ENCODE measurements around the gene HIVEP1.

Gene HIVEP1

DNA sequence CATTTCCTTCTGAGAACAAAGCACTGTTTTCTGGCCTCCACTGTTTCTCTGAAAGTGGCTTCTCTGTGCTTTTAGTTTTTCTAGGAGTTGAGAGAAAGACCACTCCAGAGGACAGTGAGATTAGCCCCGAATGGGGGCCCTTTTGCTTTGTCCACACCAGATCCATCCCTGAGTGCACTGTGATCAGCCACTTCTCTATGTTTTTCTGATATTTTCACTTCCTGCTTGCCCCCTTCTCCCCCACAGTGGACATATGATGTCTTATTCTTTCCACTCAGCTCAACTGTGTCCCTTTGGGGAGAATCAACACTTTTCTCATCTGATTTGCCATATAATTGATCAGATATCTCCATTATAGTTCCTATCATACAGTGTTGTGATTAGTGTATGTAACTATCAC is 35.6 kb upstream of the HIVEP1 start:
- Mint-ChIP-seq H3K9me3 (no peaks in the 10 kb centered on the region), H3K36me3 (ENCODE audit: insufficient read depth) (no peaks in the 10 kb centered on the region), H3K27ac (peak overlapping the region in 1 of 2 donors; percentile 72), H3K27me3 (peaks cover 0 to 11% of the 10 kb centered on the region in 2 donors), H3K4me3 (no peak overlapping the region), H3K4me1 (ENCODE audit: low read depth in 2 of 2) (peaks cover 10 to 11% of the 10 kb centered on the region in 2 donors)
- DNase-seq (no peak), ATAC-seq (replicated peaks) (no peak)

DNA sequence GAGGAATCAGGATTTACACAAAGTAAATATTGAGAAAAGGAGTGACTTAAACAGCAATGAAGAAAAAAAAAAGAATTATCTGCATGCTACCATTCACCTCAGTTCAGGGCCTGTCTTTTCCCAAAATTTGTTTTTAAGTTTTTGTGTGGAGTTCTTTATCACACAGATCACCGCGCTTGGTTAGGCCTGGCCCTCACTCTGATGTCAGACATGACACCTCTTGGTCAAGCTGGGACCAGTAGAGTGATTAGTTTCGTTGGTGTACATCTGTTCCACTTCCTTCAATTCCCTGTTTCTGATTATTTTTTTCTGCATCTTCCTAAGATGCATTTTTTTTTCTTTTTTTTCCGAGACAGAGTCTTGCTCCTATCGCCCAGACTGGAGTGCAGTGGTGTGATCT is 34.9 kb upstream of the HIVEP1 start:
- Mint-ChIP-seq H3K4me3 (no peak overlapping the region), H3K9me3 (no peaks in the 10 kb centered on the region), H3K27ac (no peak overlapping the region), H3K27me3 (peaks cover 0 to 10% of the 10 kb centered on the region in 2 donors), H3K36me3 (ENCODE audit: insufficient read depth) (no peaks in the 10 kb centered on the region), H3K4me1 (ENCODE audit: low read depth in 2 of 2) (peaks cover 10 to 11% of the 10 kb centered on the region in 2 donors)
- DNase-seq, result no peak
- ATAC-seq (replicated peaks), result no peak

- Mint-ChIP-seq H3K36me3 (ENCODE audit: insufficient read depth) (no peaks in the 10 kb centered on the region), H3K27me3 (peaks cover 0 to 5% of the 10 kb centered on the region in 2 donors), H3K4me3 (no peak overlapping the region), H3K9me3 (no peaks in the 10 kb centered on the region), H3K4me1 (ENCODE audit: low read depth in 2 of 2) (peaks cover 10 to 11% of the 10 kb centered on the region in 2 donors), H3K27ac (no peak overlapping the region)
- no peak for ATAC-seq (replicated peaks)
- no peak for DNase-seq
Observed at GRCh38 chr6:11977738-11978137, 34.4 kb upstream of the HIVEP1 start.

DNA sequence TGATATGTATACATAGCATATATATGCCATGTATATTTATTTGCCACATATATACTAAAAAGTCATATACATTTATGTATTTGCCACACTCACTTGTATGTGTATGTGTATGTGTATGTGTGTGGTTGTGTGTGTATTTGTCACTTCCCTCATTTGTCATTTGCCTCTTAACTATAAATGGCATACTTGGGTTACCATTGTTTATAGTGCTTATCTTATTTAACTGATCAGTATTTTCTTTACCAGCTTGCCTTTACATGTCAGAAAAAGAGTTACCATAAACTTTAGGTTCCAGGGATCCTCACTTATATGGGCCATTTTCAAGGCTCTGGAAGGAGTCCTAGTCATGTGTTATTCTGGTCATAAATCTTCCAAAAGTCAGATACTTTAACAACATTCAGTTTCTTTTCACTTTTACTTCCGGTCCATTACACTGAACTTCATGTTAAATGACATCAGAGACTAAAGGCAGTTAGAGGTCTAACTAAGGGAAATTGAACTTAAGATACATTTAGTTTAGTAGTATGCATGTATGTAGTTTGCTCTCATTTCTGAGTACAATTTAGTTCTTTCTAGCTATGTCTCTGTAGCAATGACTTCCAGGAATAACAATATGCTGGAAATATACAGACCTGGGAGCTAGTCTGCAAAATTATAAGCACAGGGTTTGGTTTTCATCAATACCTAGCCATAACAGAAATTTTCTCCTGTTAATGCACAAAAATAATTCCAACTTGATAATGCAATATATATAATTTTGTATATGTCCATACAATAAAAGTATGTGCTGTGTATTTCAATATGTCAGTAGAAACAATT is 33.7 kb upstream of the HIVEP1 start:
- H3K27me3 Mint-ChIP-seq, result peaks cover 1 to 3% of the 10 kb centered on the region in 2 donors
- peaks cover 10 to 11% of the 10 kb centered on the region in 2 donors for H3K4me1 Mint-ChIP-seq (ENCODE audit: low read depth in 2 of 2)
- no peaks in the 10 kb centered on the region for H3K9me3 Mint-ChIP-seq
- no peaks in the 10 kb centered on the region for H3K36me3 Mint-ChIP-seq (ENCODE audit: insufficient read depth)
- ATAC-seq (replicated peaks), result no peak
- no peak overlapping the region for H3K4me3 Mint-ChIP-seq
- H3K27ac Mint-ChIP-seq, result peak overlapping the region in 1 of 2 donors; percentile 44
- no peak for DNase-seq

DNA sequence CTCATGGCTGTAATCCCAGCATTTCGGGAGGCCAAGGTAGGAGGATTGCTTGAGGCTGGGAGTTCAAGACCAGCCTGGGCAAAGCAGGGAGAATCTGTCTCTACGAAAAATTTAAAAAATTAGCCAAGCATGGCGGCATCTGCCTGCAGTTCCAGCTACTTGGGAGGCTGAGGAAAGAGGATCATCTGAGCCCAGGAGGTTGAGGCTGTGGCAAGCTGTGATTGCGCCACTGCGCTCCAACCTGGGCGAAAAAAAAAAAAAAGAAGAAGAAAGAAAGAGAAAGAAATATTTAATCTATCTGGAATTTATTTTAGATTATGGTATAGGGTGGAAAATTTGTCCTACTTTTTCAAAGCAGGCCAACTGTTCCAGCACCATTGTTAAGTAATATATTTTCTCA is 32.2 kb upstream of the HIVEP1 start:
- H3K27me3 Mint-ChIP-seq, result peaks cover 6 to 8% of the 10 kb centered on the region in 2 donors
- no peaks in the 10 kb centered on the region for H3K9me3 Mint-ChIP-seq
- ATAC-seq (replicated peaks), result no peak
- H3K36me3 Mint-ChIP-seq (ENCODE audit: insufficient read depth), result no peaks in the 10 kb centered on the region
- H3K27ac Mint-ChIP-seq, result no peak overlapping the region
- peaks cover 10 to 11% of the 10 kb centered on the region in 2 donors for H3K4me1 Mint-ChIP-seq (ENCODE audit: low read depth in 2 of 2)
- DNase-seq, result no peak
- H3K4me3 Mint-ChIP-seq, result no peak overlapping the region

DNA sequence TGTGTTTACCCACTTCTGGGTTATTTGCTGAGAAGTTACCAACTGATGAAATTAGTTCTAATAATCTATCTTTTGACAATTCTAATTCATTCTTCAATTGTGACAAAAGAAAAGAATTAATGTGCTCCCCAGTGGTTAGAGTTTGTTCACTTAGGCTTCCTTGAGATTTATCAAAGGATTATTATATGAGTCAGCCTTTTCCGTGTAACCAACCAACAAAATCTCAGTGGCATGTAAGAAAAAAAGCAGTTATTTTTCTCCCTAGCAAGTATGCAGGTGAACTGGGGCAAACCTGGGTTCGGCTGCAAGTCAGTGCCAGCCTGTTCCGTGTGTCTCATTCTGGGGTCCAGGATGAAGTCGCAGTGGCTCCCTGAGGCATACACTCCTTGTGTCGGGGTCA is 28.8 kb upstream of the HIVEP1 start:
- Mint-ChIP-seq H3K9me3 (no peaks in the 10 kb centered on the region), H3K36me3 (ENCODE audit: insufficient read depth) (no peaks in the 10 kb centered on the region), H3K27ac (no peak overlapping the region), H3K4me3 (no peak overlapping the region), H3K27me3 (peaks cover 11 to 14% of the 10 kb centered on the region in 2 donors), H3K4me1 (ENCODE audit: low read depth in 2 of 2) (peaks cover 0 to under 1% of the 10 kb centered on the region in 2 donors)
- no peak for ATAC-seq (replicated peaks)
- DNase-seq, result no peak

DNA sequence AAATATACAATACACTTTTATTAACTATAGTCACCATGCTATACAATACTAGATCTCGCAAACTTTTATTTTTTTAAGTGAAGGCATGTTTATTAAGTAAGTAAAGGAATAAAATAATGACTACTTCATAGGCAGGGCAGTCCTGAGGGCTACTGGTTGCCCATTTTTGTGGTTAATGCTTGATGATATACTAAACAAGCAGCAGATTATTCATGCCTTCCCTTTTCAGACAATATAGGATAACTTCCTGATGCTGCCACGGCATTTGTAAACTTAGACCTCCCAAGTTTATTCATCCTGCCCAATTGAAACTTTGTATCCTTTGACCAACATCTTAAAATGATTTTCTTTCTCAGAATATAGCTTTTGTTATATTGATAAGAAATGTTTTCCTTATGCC is 24.7 kb upstream of the HIVEP1 start:
- no peaks in the 10 kb centered on the region for H3K4me1 Mint-ChIP-seq (ENCODE audit: low read depth in 2 of 2)
- ATAC-seq (replicated peaks) (no peak), DNase-seq (no peak)
- H3K4me3 Mint-ChIP-seq, result no peak overlapping the region
- no peaks in the 10 kb centered on the region for H3K9me3 Mint-ChIP-seq
- H3K27ac Mint-ChIP-seq, result no peak overlapping the region
- peaks cover 24 to 29% of the 10 kb centered on the region in 2 donors for H3K27me3 Mint-ChIP-seq
- no peaks in the 10 kb centered on the region for H3K36me3 Mint-ChIP-seq (ENCODE audit: insufficient read depth)

DNA sequence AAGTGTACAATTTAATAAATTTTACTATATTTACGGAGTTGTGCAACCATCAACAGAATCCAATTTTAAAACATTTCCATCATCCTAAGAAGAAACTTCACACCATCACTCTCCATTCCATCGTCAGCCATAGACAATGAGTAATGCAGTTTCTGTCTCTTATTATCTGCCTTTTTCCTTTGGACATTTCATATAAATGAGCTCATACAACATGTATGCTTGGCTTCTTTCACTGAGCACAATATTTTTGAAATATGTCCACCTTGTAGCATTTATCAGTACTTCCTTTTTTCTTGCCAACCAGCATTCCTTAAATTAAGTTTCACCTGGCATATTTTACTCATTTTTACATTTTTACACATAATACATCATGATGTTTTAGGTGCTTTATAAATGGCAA is 22.7 kb upstream of the HIVEP1 start:
- Mint-ChIP-seq H3K36me3 (ENCODE audit: insufficient read depth) (peaks cover 2% of the 10 kb centered on the region), H3K27me3 (peaks cover 24 to 30% of the 10 kb centered on the region in 2 donors), H3K9me3 (no peaks in the 10 kb centered on the region), H3K27ac (no peak overlapping the region), H3K4me1 (ENCODE audit: low read depth in 2 of 2) (no peaks in the 10 kb centered on the region), H3K4me3 (no peak overlapping the region)
- DNase-seq (no peak), ATAC-seq (replicated peaks) (no peak)

- peaks cover 24 to 30% of the 10 kb centered on the region in 2 donors for H3K27me3 Mint-ChIP-seq
- peaks cover 8% of the 10 kb centered on the region for H3K36me3 Mint-ChIP-seq (ENCODE audit: insufficient read depth)
- no peak overlapping the region for H3K4me3 Mint-ChIP-seq
- no peak overlapping the region for H3K27ac Mint-ChIP-seq
- H3K4me1 Mint-ChIP-seq (ENCODE audit: low read depth in 2 of 2), result no peaks in the 10 kb centered on the region
- ATAC-seq (replicated peaks) (no peak), DNase-seq (no peak)
- no peaks in the 10 kb centered on the region for H3K9me3 Mint-ChIP-seq
Observed at GRCh38 chr6:11992086-11992485, 20.0 kb upstream of the HIVEP1 start.

DNA sequence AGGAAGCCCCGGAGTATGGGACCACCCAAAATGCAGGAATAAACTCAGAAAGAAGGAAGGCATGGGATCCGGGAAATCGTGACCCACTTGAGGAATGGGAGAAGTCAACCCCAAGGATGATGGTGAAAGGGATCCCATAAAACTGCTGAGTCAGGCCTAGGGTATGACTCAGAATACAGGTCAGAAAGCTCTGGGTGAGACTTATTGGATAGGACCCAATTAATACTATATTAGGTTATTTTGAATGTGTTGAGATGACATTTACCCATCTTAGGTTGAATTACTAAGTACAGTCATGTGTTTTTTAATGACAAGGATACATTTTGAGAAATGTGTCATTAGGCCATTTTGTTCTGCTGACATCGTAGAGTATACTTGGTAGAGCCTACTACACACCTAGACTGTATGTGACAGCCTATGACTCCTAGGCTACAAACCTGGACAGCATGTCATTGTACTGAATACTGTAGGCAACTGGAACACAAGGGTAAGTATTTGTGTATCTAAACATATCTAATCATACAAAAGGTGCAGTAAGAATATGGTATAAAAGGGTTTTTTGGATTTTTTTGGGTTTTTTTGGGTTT is 17.1 kb upstream of the HIVEP1 start:
- Mint-ChIP-seq H3K9me3 (no peaks in the 10 kb centered on the region), H3K4me3 (no peak overlapping the region), H3K4me1 (ENCODE audit: low read depth in 2 of 2) (no peaks in the 10 kb centered on the region), H3K36me3 (ENCODE audit: insufficient read depth) (peaks cover 8% of the 10 kb centered on the region), H3K27ac (no peak overlapping the region), H3K27me3 (peaks cover 9 to 13% of the 10 kb centered on the region in 2 donors)
- DNase-seq, result no peak
- no peak for ATAC-seq (replicated peaks)

DNA sequence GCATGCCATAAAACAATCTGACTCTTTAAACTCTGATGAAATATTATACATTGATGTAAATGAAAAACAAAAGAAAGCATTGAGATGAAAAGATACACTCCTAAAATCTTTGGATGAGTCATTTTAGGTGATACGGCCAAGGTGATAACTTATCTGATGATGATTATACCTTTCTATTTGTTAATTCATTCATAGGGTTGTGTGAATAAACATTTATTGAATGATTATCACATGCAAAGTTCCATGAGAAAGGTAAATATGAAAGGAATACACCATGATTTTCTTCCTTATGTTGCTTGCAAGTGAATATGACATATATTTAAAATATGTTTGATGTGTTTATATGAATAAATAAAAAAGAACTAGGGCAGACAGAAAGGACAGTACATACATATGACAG is 15.4 kb upstream of the HIVEP1 start:
- Mint-ChIP-seq H3K27me3 (peaks cover 6 to 9% of the 10 kb centered on the region in 2 donors), H3K9me3 (no peaks in the 10 kb centered on the region), H3K36me3 (ENCODE audit: insufficient read depth) (peaks cover 8% of the 10 kb centered on the region), H3K4me3 (no peak overlapping the region), H3K27ac (no peak overlapping the region), H3K4me1 (ENCODE audit: low read depth in 2 of 2) (no peaks in the 10 kb centered on the region)
- ATAC-seq (replicated peaks) (no peak), DNase-seq (no peak)

GRCh38 chr6:11999246-11999645 is 12.9 kb upstream of the HIVEP1 start:
- H3K4me3 Mint-ChIP-seq, result no peak overlapping the region
- no peak for DNase-seq

DNA sequence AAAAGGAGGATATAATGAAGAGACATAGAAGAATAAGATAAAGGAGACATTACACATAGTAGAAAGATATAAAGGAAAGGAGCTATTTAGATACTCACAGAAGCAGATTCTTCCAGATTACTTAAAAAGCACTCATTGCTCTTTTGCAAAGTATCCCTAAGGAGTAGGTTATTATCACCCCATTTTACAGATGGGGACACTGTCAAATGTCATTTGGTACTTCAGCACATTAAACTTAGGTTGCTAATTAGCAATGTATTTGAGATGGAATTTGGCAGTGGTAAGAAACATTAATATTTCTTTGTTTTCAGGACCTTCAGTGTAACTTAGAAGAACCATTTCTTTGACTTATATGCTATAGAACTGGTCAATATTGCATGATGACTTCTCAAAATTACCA is 11.9 kb upstream of the HIVEP1 start:
- no peak overlapping the region for H3K27ac Mint-ChIP-seq
- H3K4me3 Mint-ChIP-seq, result no peak overlapping the region

More at GRCh38 chr6:11999246-11999645, 12.9 kb upstream of the HIVEP1 start:
- no peaks in the 10 kb centered on the region for H3K9me3 Mint-ChIP-seq
- no peaks in the 10 kb centered on the region for H3K4me1 Mint-ChIP-seq (ENCODE audit: low read depth in 2 of 2)
- no peaks in the 10 kb centered on the region for H3K27me3 Mint-ChIP-seq
- H3K27ac Mint-ChIP-seq, result no peak overlapping the region
- ATAC-seq (replicated peaks), result no peak
- H3K36me3 Mint-ChIP-seq (ENCODE audit: insufficient read depth), result peaks cover 6% of the 10 kb centered on the region

More for the DNA sequence above, 11.9 kb upstream of the HIVEP1 start:
- H3K9me3 Mint-ChIP-seq, result no peaks in the 10 kb centered on the region
- DNase-seq (no peak), ATAC-seq (replicated peaks) (no peak)
- H3K4me1 Mint-ChIP-seq (ENCODE audit: low read depth in 2 of 2), result no peaks in the 10 kb centered on the region
- peaks cover 6% of the 10 kb centered on the region for H3K36me3 Mint-ChIP-seq (ENCODE audit: insufficient read depth)
- H3K27me3 Mint-ChIP-seq, result no peaks in the 10 kb centered on the region
